Colonic mucosa (tissue), 4 donors: ENCODE measurements around the gene TEKT3. TPM values are rescaled to one million over a fixed set of nuclear protein-coding genes. Genes with fewer than 3 reads are reported as not detected.

Source experiments
- DNase-seq: peaks from one replicate; pipeline ENCODE4 v3.0.0-alpha.2; 2020
- H3K27ac ChIP-seq: fragments of 200-600 bp; one replicate; pipeline ENCODE4 v1.8.0; 2021
- H3K27me3 ChIP-seq: fragments of 200-600 bp; one replicate; pipeline ENCODE4 v1.8.0; 2021
- H3K36me3 ChIP-seq: fragments of 200-600 bp; one replicate; pipeline ENCODE4 v1.8.0; 2021
- H3K4me1 ChIP-seq: fragments of 200-600 bp; one replicate; pipeline ENCODE4 v1.8.0; 2021; ENCODE audit warnings: mild to moderate bottlenecking
- H3K4me3 ChIP-seq: fragments of 200-600 bp; one replicate; pipeline ENCODE4 v1.8.0; 2021
- H3K9ac ChIP-seq, 2 donors: one replicate each; pipeline ENCODE4 v1.7.0; 2013; ENCODE audit warnings: control low read depth in 2 of 2, low read depth in 2 of 2, low read length in 2 of 2
- H3K9me3 ChIP-seq: fragments of 200-600 bp; one replicate; pipeline ENCODE4 v1.8.0; 2021
- CTCF ChIP-seq: fragments of 200-600 bp; IDR thresholded peaks from one replicate; pipeline ENCODE4 v1.8.0; 2022; ENCODE audit warnings: antibody characterized with exemption, mild to moderate bottlenecking
- intact Hi-C: fragments of 100-400 bp; cut with DNase I; formaldehyde crosslinking; loops from one replicate; pipeline ENCODE4 v1.14.1; 2022
- total RNA-seq, 2 donors: library from RNA; stranded (reverse); fragmentation: NEBNext Ultra II Directional in 1 of 2; extraction: Animal tissue kit (Norgen Biotek cat#: 25700) in 1 of 2; gene quantifications; one replicate each; pipeline ENCODE4 v1.2.1, GENCODE V29; 2021
- donor health status: healthy.
- donor health status: DM: no; HTN: no; CAD: no.
- donor health status: DM: no; HTN: no; CAD: no.

Gene TEKT3
- total RNA-seq, 2 donors from 2014 or later = 0.45 TPM; not detected in 1

GRCh38 chr17:15382914-15383313, 41.5 kb upstream of the TEKT3 start:
- H3K27ac ChIP-seq = no peak overlapping the region
- no peak for DNase-seq

GRCh38 chr17:15381707-15382106, 40.3 kb upstream of the TEKT3 start:
- intact Hi-C loops = no loop called here
- H3K27ac ChIP-seq = no peak overlapping the region
- H3K9me3 ChIP-seq = no peaks in the 10 kb centered on the region
- no peaks in the 10 kb centered on the region for H3K4me1 ChIP-seq
- H3K36me3 ChIP-seq = no peaks in the 10 kb centered on the region
- no peak overlapping the region for H3K4me3 ChIP-seq
- no peak for DNase-seq
- H3K27me3 ChIP-seq = no peaks in the 10 kb centered on the region
- H3K9ac ChIP-seq = no peak overlapping the region
- TF ChIP-seq CTCF = no peak

More at GRCh38 chr17:15382914-15383313, 41.5 kb upstream of the TEKT3 start:
- intact Hi-C loops = no loop called here
- Histone ChIP-seq H3K4me3 (no peak overlapping the region), H3K4me1 (no peaks in the 10 kb centered on the region), H3K36me3 (no peaks in the 10 kb centered on the region), H3K27me3 (no peaks in the 10 kb centered on the region), H3K9me3 (no peaks in the 10 kb centered on the region), H3K9ac (no peak overlapping the region)
- TF ChIP-seq CTCF = no peak

- no peaks in the 10 kb centered on the region for H3K36me3 ChIP-seq
- intact Hi-C loops = no loop called here
- H3K9me3 ChIP-seq = no peaks in the 10 kb centered on the region
- H3K27ac ChIP-seq = no peak overlapping the region
- H3K27me3 ChIP-seq = no peaks in the 10 kb centered on the region
- no peaks in the 10 kb centered on the region for H3K4me1 ChIP-seq
- no peak overlapping the region for H3K9ac ChIP-seq
- H3K4me3 ChIP-seq = no peak overlapping the region
- no peak for TF ChIP-seq CTCF
- no peak for DNase-seq
Observed at GRCh38 chr17:15380446-15380845, 39.0 kb upstream of the TEKT3 start.

- no peaks in the 10 kb centered on the region for H3K36me3 ChIP-seq
- no peaks in the 10 kb centered on the region for H3K27me3 ChIP-seq
- H3K4me3 ChIP-seq = no peak overlapping the region
- H3K4me1 ChIP-seq = no peaks in the 10 kb centered on the region
- no peak for DNase-seq
- no peaks in the 10 kb centered on the region for H3K9me3 ChIP-seq
- intact Hi-C loops = no loop called here
- H3K9ac ChIP-seq = no peak overlapping the region
- no peak for TF ChIP-seq CTCF
- no peak overlapping the region for H3K27ac ChIP-seq
Observed at GRCh38 chr17:15379659-15380058, 38.3 kb upstream of the TEKT3 start.

- Histone ChIP-seq H3K4me1 (no peaks in the 10 kb centered on the region), H3K9me3 (no peaks in the 10 kb centered on the region), H3K27me3 (no peaks in the 10 kb centered on the region), H3K4me3 (no peak overlapping the region), H3K9ac (no peak overlapping the region), H3K27ac (no peak overlapping the region), H3K36me3 (no peaks in the 10 kb centered on the region)
- TF ChIP-seq CTCF = no peak
- DNase-seq = no peak
- intact Hi-C loops = no loop called here
Observed at GRCh38 chr17:15378243-15378642, 36.8 kb upstream of the TEKT3 start.

- H3K9me3 ChIP-seq = no peaks in the 10 kb centered on the region
- no peaks in the 10 kb centered on the region for H3K4me1 ChIP-seq
- intact Hi-C loops = no loop called here
- H3K27ac ChIP-seq = no peak overlapping the region
- H3K27me3 ChIP-seq = no peaks in the 10 kb centered on the region
- no peak for TF ChIP-seq CTCF
- no peak overlapping the region for H3K9ac ChIP-seq
- no peak for DNase-seq
- H3K36me3 ChIP-seq = no peaks in the 10 kb centered on the region
- H3K4me3 ChIP-seq = no peak overlapping the region
Observed at GRCh38 chr17:15377616-15378015, 36.2 kb upstream of the TEKT3 start.
